ENCODE data around the gene PCDH9.

DNA sequence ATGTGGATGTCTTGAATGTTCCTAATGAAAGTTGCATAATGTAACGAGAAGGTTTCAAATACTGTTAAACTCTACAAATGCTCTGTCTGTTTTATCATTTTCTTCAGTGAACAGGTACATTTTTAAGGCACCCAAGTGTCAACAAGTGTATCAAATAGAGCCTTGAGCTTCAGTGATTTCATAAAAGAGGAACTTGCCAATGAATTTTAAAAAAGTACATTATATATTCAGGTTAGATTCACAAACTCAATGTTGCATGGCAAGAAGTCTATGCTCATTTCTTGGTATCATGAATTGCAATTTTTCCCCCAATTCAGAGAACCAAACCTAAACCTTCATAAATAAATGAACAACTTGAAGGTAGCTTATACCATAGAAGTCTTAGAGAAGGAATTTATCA lies 838.8 kb downstream of the PCDH9 start:
- TF ChIP-seq, protein P1, sequence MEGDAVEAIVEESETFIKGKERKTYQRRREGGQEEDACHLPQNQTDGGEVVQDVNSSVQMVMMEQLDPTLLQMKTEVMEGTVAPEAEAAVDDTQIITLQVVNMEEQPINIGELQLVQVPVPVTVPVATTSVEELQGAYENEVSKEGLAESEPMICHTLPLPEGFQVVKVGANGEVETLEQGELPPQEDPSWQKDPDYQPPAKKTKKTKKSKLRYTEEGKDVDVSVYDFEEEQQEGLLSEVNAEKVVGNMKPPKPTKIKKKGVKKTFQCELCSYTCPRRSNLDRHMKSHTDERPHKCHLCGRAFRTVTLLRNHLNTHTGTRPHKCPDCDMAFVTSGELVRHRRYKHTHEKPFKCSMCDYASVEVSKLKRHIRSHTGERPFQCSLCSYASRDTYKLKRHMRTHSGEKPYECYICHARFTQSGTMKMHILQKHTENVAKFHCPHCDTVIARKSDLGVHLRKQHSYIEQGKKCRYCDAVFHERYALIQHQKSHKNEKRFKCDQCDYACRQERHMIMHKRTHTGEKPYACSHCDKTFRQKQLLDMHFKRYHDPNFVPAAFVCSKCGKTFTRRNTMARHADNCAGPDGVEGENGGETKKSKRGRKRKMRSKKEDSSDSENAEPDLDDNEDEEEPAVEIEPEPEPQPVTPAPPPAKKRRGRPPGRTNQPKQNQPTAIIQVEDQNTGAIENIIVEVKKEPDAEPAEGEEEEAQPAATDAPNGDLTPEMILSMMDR (IDR thresholded peaks at IDR 0.05) = no peak
- TF ChIP-seq POLR2A (IDR thresholded peaks at IDR 0.05) (no peak), EP300 (IDR thresholded peaks at IDR 0.05) (no peak)
